ENCODE data around the gene NDUFA3.

GRCh38 chr19:54133957-54134590 lies 31.4 kb downstream of the NDUFA3 start:
- TF ChIP-seq CTCF (conservative IDR thresholded peaks at IDR 0.05; ENCODE audit: low read length) (no peak), EZH2phosphoT487 (IDR thresholded peaks at IDR 0.05; ENCODE audit: borderline replicate concordance, low read depth, low read length) (no peak)

Measured in OCI-LY7 (cell line).